Measurements from ENCODE around the gene PCDH9.

DNA sequence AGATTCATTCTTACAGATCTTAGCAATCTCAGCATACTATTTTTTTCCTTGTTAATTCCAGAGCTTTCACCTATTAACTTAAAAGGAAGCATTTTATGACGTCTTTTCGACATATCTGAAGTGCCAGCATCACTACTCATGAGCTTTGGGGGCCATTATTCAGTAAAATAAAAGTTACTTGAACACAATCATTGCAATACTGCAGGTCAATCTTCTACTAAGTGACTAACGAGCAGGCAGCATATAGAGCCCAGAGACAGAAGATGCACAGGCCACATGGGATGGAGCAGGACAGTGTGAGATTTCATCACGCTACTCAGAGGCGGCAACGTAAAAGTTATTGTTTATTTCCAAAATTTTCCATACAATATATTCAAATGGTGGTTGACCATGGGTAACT, 382.6 kb downstream of the PCDH9 start:
- TF ChIP-seq, protein P1, sequence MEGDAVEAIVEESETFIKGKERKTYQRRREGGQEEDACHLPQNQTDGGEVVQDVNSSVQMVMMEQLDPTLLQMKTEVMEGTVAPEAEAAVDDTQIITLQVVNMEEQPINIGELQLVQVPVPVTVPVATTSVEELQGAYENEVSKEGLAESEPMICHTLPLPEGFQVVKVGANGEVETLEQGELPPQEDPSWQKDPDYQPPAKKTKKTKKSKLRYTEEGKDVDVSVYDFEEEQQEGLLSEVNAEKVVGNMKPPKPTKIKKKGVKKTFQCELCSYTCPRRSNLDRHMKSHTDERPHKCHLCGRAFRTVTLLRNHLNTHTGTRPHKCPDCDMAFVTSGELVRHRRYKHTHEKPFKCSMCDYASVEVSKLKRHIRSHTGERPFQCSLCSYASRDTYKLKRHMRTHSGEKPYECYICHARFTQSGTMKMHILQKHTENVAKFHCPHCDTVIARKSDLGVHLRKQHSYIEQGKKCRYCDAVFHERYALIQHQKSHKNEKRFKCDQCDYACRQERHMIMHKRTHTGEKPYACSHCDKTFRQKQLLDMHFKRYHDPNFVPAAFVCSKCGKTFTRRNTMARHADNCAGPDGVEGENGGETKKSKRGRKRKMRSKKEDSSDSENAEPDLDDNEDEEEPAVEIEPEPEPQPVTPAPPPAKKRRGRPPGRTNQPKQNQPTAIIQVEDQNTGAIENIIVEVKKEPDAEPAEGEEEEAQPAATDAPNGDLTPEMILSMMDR (IDR thresholded peaks at IDR 0.05; ENCODE audit: low read depth, low read length), result no peak
- no peak for TF ChIP-seq EZH2phosphoT487 (IDR thresholded peaks at IDR 0.05; ENCODE audit: low read depth)

Measured in OCI-LY3 (cell line).